Measurements from ENCODE around the gene RGS19.

Gene RGS19

DNA sequence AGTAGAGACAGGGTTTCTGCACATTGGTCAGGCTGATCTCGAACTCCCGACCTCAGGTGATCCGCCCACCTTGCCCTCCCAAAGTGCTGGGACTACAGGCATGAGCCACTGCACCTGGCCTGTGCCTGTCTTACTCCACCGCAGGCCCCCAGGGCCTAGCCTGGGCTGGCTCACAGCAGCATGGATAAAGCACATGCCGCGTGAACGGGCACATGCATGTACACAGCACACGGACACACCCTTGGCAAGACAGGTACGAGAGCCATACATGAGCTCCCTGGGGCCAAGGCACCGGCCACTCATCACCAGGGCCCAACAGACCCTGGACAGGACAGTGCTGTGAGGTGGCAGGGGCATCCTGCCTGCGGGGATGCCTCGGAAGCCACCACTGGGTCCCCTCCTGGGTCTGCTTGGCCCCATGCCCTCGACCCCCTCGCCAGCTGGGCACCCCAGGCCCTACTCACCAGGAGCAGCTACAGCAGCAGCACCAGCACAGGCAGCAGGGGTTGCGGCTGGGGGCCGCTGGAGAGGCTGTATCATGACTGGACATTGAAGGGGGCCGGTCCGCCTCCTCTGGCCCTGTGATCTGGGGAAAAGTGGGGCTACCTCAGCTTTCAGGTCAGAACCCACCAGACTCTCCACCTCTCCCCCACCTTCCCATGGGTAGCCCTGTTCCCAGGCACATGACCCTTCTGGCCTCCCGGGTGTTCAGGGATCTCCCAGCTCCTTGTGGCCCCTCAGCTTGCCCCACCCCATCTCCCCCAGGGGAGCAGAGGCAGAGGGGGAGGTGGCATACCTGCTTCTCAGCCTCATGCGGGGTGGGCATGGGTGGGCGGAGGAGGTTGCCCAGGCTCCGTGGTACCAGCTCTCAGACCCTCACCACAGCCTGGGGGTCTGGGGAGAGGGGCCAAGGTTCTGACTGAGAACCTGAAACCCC lies 3.0 kb downstream of the RGS19 start:
- DNase-seq, result no peak

DNA sequence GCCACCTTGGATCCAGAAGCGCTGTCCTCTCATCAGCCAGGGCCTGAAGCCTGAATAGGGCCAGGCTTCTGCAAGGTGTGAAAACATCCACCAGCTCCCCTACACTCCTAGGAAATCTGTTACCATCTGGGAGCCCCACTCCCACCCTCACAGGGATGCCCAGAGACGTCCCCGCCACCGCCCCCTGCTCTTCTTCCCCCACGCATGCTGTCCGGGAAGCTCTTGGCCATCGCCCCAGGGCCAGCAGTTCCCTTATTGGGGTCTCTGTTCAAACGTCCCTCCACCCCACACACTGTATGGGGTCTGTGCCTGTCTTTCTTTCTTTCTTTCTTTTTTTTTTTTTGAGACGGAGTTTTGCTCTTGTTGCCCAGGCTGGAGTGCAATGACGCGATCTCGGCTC lies 3.8 kb downstream of the RGS19 start:
- DNase-seq, result no peak

DNA sequence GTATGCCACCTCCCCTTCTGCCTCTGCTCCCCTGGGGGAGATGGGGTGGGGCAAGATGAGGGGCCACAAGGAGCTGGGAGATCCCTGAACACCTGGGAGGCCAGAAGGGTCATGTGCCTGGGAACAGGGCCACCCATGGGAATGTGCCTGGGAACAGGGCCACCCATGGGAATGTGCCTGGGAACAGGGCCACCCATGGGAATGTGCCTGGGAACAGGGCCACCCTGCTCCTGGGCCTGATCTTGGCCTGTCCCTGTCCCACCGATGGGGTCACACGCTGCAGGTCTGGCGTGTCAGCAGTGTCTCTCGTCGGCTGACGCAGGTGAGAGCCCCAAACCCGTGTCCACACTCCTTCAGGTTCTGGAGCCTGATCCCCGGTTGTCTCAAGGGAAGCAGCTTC lies 4.4 kb downstream of the RGS19 start:
- DNase-seq, result no peak

DNA sequence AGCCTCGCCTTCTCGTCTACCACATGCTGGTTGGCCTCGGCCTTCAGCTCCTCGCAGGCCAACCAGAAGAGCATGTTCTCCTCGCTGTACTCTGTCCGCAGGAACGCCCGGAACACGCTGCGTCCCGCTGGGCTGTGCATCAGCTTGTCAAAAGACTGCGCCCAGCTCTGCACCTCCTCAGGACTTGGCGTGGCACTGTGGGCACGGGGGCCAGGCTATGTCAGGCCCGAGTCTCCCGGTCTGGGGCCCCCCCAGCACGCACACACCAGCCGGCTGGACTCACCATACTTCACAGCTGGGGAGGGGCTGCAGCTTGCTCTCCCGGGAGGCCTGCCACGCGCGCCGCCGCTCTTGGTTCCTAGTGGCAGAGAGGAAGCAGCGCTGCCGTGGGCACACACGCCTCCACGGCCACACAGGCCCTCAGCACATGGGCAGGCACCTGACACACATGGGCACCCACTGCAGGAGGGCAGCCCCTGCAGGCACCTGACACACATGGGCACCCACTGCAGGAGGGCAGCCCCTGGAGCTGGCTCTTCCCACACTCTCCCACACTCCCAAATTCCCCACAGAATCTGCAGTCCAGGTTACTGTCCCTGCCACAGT lies 5.0 kb downstream of the RGS19 start:
- DNase-seq, result no peak

DNA sequence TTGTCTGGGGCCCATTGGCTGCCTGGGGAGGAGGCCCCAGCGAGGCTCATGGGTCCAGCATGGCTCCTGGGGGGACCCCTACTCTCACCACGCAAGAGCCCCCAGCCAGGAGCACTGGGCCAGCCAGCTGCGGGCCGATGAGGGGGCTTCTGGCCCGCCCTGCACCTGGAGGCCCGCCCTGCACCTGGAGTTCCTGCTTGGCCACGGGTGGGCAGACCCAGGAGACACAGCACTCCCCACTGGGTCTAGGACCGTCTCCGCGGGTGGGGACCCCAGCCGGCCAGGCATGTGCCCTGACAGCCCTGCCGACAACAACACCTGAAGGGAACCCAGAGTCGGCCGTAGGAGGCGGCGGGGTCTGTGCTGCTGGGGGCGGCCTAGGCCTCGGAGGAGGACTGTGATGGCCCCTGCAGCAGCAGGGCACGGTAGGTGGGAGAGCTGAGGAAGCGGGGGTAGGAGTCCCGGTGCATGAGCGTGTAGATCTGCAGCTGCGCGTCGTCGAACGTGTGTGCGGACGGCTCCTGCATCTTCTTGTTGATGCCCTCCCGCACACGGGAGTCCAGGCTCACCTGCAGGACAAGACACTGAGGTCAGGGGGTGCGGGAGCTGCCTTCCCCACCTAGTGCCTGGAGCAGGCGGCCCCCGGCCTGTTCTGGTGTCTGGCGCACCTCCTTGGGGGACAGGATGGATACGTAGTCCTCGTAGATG lies 5.7 kb downstream of the RGS19 start:
- DNase-seq, result no peak

DNA sequence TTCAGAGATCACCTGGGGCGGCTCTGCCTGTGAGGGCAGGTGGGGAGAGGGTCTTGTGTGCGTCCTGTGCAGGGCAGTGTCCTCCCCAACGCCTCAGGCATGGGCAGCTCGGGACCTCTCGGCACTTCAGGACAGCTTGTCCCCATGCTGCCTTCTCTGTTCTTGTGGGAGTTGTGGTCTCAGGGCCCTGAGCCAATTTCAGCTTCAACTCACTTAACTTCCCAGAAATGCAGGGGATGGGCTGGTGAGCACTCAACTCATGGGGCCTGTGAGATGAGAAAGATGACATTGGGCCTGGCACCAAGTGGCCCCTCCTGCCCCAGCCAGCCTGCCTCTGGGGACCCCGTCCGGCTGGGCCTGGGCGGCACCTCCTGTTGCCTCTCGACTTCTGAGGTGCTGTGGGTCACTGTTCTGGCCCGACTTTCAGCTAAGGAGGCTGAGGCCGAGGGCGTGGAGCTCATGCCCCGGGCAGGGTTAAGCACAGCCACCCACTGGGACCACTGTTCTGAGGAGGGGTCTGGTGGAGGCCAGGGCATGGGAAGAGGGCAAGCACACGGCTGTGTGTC lies 6.7 kb downstream of the RGS19 start:
- no peak for DNase-seq

DNA sequence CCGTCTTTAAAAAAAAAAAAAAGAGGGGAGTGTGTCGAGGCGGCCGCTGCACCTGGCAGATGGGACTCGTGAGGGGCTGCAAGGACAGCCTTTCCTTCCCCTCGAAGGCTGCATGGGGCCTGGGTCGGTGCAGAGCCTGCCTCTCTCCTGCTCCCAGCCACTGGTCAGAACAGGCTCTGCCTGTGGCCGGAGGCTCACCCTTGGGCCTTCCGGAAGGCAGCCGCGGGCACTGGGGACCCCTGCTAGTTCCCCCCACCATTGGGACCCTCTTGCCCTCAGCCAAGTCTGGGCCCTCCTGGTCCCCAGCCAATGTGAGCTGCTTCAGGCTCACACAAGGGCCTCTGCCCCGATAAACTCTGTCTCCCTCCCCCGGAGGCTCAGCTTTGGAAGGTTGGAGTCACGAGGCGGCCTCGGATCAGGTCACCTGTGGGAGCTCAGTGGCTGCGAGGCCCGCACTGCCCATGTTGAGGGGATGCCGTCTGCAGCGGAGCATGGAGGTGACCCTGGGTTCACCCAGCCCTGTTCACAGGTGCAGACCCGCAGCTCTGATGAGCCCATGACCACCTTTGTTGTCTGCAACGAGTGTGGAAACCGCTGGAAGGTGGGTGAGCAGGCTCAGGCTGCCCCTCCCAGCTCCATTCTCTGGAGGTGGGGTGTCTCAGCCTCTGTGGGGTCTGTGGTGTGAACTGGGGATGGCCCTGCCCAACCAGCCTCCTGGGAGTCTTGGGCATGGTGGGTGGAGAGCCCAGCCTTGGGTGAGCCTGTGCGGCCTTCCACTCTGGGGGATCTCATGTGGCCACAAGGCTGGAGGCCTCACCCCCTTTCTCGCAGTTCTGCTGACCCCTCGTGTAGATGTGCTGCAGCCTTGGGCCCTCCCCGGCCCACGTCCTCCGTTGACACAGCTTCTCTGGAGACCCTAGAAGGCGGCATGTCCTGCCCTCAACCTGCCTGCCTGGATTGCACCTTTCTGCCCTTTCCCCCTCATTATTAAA lies 7.7 kb downstream of the RGS19 start:
- DNase-seq, result no peak

DNA sequence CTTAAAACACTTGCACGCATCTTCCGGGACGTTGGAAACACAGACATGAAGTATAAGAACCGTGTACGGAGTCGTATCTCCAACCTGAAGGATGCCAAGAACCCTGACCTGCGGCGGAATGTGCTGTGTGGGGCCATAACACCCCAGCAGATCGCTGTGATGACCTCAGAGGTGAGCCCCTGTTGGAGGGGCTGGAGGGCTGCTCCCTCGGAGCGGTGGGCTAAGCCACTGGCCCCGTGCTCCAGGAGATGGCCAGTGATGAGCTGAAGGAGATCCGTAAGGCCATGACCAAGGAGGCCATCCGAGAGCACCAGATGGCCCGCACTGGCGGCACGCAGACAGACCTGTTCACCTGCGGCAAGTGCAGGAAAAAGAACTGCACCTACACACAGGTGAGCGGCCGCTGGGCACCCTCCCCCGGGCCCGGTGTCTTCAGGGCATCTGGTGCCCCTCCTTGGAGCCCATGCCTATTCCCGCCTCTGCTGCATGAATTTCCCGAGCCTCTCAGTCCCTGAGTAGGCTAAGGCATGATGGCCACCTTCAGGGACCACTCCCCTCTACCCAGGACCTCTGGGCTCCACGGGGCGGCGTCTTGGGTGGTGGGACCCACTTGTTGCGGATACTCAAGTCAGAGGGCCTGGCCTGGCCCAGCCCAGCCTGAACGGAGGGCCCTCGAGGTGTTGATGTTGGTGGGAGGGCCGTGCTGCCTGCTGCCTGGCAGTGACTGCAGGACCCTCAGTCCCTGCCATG lies 8.9 kb downstream of the RGS19 start:
- DNase-seq, result no peak

DNA sequence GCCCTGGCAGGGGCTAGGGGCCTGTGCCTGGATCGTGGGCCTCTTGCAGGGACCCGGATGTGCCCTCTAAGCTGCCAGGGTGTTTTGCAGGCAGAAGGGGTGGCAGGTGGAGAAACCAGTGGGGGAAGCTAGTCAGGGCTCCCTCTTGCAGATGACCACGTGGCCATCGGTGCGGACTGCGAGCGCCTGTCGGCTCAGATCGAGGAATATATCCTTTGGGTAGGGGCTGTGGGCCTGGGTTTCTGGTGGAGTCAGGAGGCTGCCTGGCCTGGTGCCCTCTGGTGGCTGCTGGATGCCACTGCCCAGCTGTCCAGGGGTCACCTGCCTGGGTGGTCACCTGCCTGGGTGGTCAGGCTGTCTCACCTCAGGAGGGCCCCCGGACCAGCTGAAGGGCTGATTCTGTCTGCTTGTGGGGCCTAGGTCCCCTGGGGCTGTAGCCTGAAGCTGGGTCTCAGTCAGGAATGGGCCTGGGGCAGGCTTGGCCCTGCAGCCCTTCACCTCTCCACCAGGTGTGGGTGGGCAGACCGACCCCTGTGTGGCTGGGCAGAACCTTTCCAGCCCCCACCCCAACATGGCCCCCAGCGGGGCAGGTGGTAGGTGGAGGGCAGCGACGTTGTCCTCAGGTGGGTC lies 9.6 kb downstream of the RGS19 start:
- DNase-seq, result no peak

DNA sequence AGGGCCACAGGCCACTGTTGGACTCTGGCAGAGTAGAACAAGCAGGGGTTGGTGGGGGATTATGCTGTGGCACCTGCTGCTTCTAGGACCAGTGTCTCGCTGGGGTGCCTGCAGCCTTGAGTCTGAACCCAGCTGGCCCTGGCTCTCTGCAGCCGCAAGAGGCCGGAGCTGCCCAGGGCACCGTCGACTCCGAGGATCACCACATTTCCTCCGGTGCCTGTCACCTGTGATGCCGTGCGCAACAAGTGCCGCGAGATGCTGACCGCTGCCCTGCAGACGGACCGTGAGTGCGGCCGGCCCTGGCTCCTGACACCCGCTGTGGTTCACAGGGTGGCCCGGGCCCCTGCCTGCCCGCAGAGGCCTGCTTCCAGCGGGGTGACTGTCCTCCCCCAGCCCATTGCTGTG lies 10.1 kb downstream of the RGS19 start:
- no peak for DNase-seq

DNA sequence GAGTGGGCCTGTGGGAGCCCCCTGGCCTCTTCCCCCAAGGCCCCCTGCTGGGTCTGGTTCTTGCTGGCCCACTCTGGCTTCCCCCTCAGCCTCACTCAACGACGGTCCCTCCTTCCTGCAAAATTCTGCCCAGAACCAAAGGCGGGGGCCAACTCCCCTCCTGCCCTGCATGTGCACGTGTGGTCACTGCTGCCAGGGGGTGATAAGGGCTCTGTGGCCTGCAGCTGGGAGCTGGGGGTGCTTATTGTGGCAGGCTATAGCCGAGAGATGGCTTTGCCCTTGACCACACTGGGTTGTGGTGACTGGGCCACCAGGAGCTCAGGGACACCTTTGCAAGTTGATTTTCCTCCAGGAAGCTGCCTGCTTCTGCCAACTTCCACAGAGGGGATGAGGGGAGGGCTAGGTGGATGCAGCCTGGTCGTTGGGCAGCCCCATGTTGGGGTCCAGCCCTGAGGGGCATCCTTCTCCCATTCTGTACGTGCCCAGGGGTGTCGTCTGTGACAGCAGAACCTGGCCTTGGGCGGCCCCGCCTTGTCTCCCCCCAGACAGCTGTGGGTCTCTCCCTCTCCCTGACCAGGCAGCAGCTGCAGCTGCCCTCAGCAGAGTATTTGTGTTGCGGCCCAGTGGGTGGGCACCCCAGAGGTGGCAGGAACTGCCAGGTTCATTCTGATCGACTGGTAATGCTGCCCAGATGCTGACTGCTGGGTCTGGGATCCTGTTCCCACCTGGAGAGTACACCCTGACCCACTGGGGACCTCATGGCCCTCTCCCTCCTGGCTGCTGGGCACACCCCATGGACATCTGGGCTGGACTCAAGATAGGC lies 10.7 kb downstream of the RGS19 start:
- no peak for DNase-seq

DNA sequence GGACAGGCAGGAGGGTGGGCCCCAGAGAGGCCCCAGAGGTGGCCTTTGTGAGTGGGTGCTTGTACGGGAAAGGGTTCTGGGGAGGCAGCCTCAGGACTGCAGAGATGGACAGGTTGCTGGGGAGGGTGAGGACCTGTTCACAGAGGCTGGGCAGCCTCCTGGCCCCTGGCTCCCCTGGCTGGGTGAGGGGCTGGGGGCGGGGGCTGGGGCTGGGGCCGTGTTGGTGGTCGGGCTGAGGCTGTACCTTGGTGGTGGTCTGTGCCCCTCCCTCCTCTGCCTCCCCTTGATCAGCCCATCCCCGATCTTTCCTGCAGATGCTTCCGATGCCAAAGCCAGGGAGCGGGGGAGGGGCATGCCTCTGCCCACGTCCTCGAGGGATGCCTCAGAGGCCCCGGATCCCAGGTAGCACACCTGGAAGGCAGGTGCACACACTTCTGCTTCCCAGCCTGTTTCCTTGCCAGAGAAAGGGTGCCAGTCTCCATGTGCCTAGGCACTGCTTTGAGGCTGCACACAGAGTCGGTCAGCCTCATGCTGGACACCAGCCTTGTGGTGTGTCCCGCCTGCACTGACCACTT lies 11.5 kb downstream of the RGS19 start:
- DNase-seq, result no peak

DNA sequence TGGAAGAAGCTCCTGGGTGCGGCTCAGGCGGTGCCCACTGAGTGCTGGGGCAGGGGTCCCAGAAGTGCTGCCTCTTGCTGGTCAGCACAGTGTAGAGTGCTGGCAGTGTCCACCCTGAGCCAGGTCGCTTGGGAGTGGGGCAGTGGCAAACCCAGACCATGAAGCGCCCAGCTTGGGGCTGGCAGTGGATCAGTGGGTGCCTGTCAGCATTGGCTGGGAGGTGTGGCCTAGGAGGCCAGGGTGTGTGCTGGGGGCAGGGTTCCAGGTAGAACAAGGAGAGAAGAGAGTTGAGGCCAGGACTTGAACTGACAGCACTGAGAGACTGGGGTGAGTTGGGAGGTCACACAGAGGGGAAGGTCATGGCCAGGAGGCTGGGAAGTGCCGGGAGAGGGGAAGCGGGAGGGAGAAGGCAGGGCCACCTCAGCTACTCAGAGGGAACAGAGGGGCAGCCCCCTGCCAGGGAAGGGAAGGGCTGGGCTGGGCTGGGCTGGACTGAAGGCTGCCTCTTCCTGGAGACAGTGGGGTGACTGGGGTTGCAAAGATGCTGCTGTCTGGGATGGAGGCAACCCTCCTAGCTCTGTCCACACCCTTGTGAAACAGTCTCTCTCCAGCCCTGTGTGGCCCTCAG lies 12.2 kb downstream of the RGS19 start:
- no peak for DNase-seq

DNA sequence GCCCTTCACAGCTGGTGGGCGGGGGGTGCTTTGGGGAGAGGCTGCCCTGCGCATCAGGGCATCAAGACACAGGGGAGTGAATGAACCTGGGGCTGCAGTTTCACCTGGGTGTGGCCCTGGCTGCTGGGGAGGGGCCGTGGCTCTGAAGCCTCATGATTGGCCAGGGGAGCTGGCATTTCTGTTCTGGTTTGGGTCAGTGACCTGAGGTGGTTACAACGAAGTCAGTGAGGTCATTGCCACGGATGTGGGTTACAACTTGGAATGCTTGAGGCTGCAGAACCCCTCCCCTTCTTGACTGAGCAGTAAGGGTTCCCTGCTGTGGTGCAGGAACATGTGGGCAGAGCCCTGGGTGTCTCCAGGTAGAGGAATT lies 13.4 kb downstream of the RGS19 start:
- peak; percentile 46 for DNase-seq

DNA sequence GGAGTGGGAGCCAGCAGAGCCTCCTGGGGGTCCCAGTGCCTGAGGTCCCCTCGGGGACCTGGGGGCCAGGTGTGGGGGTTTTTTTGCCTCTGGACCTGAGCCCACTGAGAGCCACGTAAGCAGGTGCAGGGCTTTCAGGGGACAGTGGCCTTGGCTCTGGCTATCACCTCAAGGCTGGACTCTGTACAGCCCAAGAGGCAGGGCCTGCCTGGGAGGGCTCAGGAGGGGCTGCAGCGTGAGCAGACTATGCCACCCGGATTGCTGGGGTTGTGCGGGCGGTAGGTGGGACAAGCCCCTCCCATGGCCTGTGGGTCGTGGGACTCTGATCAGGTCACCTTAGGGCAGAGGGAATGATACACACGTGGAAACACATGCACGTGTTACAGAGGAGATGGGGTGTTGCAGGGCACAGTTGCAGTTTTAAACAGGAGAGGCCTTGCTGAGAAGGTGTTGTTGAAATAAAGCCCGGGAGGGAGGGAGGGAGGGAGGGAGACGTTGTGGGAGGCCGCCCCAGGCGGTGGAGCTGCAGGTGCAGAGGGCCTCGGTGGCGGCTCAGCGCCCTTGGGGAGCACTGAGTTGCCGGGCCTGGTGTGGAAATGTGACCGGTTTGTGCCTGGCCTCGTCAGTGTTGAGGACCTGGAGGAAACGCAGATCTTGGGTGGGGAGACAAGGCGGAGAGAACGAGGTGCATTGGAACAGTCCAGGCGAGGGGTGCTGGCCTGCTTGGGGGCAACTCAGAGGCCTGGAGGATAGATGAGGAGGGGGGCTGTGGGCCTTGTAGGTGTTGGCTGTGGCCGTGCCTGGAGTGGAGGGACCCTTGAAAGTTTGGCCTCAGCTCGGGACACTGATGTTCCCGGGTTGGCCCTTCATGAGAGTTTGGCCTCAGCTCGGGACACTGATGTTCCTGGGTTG lies 14.0 kb downstream of the RGS19 start:
- no peak for DNase-seq

DNA sequence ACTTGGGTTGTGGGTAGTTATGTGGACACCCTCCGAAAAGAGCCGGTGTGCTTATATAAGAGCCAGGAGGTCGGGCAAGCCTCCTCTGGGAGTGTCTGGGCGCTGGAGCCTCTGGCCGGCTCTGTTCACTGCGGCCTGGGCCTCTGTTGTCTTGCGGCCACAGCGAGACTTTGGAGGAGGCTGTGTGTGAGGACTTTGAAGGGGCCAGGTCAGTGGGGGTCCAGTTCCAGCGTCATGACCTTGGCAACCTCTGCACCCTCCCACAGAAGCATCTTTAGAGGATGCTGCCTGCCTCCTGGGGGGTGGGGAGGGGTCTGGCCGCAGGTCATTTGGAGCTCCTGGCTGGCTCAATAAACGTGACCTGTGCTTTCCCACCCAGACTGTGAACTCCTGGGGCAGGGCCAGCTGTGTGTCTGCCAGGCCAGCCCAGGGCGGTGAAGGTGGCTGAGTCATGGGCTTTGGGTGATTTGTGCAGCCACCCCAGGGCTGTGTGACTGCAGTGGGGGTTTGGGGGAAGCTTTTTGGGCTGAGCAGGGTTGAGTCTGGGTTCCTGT lies 15.1 kb downstream of the RGS19 start:
- no peak for DNase-seq

DNA sequence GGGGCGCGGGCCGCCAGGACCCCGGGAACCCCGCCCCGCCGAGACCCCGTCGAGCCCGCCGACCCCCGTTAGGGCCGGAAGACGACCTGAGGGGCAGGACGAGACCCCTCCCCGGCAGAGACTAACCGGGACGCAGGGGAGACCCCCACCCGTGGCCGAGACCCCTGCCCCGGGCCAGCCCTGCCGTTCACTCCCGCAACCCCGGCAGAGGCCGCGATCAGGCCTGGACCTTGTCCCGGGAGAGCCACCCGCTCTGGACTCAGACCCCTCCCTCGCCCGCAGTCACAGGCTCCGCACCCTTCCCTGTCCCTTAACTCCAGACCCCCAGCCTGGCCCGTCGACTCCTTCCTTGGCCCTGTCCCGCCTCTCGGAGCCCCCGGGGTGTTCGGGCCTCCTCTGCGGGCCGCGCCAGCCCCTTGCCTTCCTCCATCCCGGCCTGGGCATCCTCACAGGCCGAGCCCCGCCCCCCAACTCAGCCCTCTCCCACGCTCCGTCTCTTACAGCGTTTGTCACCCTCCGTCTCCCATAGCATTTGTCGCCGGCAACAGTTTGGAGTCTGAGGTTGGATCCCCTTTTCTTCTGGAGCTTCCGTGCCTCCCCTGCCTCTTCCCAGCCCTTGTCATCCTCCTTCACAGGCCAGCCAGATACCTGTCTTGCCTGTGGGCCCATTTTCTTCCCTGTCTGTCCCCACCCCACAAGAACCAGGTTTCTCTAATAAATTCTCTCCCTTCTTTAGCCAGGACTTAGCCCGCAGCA lies 15.8 kb downstream of the RGS19 start:
- DNase-seq, result no peak
